DND-41 (cell line): ENCODE results near the gene CLEC4C.

ENCODE experiments used
- ATAC-seq: fragments of 200-7000 bp; cut with Tn5 transposase; 3 replicates; pipeline ENCODE4 v1.9.1; 2021; ENCODE audit warnings: low read depth; ENCODE audit not compliant: insufficient read depth
- DNase-seq: peaks from one replicate; pipeline ENCODE4 v3.0.0-alpha.2; 2020
- H2AFZ ChIP-seq: 2 replicates; pipeline ENCODE4 v1.6.0; 2012; ENCODE audit warnings: low read depth, low read length
- H3K27ac ChIP-seq: 2 replicates; pipeline ENCODE4 v1.5.1; 2012; ENCODE audit warnings: low read length, inconsistent platforms
- H3K27me3 ChIP-seq: fragments of 200-600 bp; sonication (generic); 2 replicates; pipeline ENCODE4 v1.6.0; 2012; ENCODE audit warnings: low read length, mild to moderate bottlenecking, inconsistent platforms; ENCODE audit not compliant: insufficient read depth, poor library complexity
- H3K36me3 ChIP-seq: 2 replicates; pipeline ENCODE4 v1.5.1; 2012; ENCODE audit warnings: low read length, inconsistent platforms; ENCODE audit not compliant: insufficient read depth
- H3K4me1 ChIP-seq: 2 replicates; pipeline ENCODE4 v1.5.1; 2012; ENCODE audit warnings: mild to moderate bottlenecking, low read length; ENCODE audit not compliant: insufficient read depth
- H3K4me2 ChIP-seq: 2 replicates; pipeline ENCODE4 v1.6.0; 2012; ENCODE audit warnings: mild to moderate bottlenecking, moderate library complexity, low read length, inconsistent platforms; ENCODE audit not compliant: insufficient read depth
- H3K4me3 ChIP-seq, 2 experiments: fragments of 200-600 bp in 1 of 2; shearing (Covaris generic) in 1 of 2; 2 replicates each; pipeline ENCODE4 v1.5.1; 2012 to 2016; ENCODE audit warnings: inconsistent platforms in 2 of 2, low read length in 2 of 2, mild to moderate bottlenecking in 2 of 2, low read depth in 1 of 2, moderate library complexity in 1 of 2
- H3K79me2 ChIP-seq: 2 replicates; pipeline ENCODE4 v1.6.0; 2012; ENCODE audit warnings: low read length, inconsistent platforms; ENCODE audit not compliant: insufficient read depth
- H3K9ac ChIP-seq: 2 replicates; pipeline ENCODE4 v1.6.0; 2012; ENCODE audit warnings: low read depth, mild to moderate bottlenecking, inconsistent platforms, low read length, moderate library complexity
- H3K9me3 ChIP-seq: 2 replicates; pipeline ENCODE4 v1.5.1; 2012; ENCODE audit warnings: low read length, moderate library complexity, mild to moderate bottlenecking, inconsistent platforms; ENCODE audit not compliant: insufficient read depth, severe bottlenecking
- H4K20me1 ChIP-seq: 2 replicates; pipeline ENCODE4 v1.6.0; 2012; ENCODE audit warnings: low read length; ENCODE audit not compliant: insufficient read depth
- CTCF ChIP-seq: IDR thresholded peaks from 2 replicates; pipeline ENCODE4 v1.5.1; 2012; ENCODE audit warnings: borderline replicate concordance, low read length, moderate library complexity, mild to moderate bottlenecking; ENCODE audit not compliant: poor library complexity, severe bottlenecking; ENCODE audit errors: extremely low read depth
- EZH2 ChIP-seq: IDR thresholded peaks from 3 replicates; pipeline ENCODE4 v1.6.1; 2012; ENCODE audit warnings: borderline replicate concordance, low read depth, mild to moderate bottlenecking, moderate library complexity, low read length, inconsistent platforms; ENCODE audit not compliant: severe bottlenecking

CLEC4C gene

DNA sequence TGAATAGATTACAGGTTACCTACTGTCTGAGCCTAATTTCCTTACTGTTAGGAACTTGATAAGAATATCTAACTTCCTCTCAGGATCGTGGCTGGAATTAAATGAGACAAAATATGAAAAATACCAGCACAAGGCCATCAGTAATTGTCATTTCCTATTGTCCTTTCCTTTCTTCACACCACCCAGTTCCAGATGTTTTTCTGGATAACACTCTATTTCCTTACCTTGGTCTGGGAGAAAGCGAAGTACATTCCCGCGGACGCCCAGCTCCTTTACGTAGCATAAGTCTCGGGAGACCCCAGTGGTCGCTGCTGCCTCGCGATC is 52.0 kb downstream of the CLEC4C start:
- H3K79me2 ChIP-seq: no peaks in the 10 kb centered on the region
- no peaks in the 10 kb centered on the region for H3K36me3 ChIP-seq
- no peaks in the 10 kb centered on the region for H3K4me1 ChIP-seq
- DNase-seq (no peak), ATAC-seq (no peak)
- H2AFZ ChIP-seq: no peak overlapping the region
- H3K27ac ChIP-seq: no peak overlapping the region
- H3K4me2 ChIP-seq: no peak overlapping the region
- H4K20me1 ChIP-seq: no peaks in the 10 kb centered on the region
- TF ChIP-seq CTCF: no peak
- no peak for TF ChIP-seq EZH2
- no peaks in the 10 kb centered on the region for H3K9me3 ChIP-seq
- H3K9ac ChIP-seq: no peak overlapping the region
- no peak overlapping the region for H3K4me3 ChIP-seq
- H3K27me3 ChIP-seq: no peaks in the 10 kb centered on the region

GRCh38 chr12:7694556-7695236 is 52.5 kb downstream of the CLEC4C start:
- Histone ChIP-seq H3K9me3 (no peaks in the 10 kb centered on the region), H3K4me2 (no peak overlapping the region), H3K27me3 (no peaks in the 10 kb centered on the region), H3K4me1 (no peaks in the 10 kb centered on the region), H2AFZ (no peak overlapping the region), H3K4me3 (no peak overlapping the region), H4K20me1 (no peaks in the 10 kb centered on the region), H3K9ac (no peak overlapping the region), H3K27ac (no peak overlapping the region), H3K36me3 (no peaks in the 10 kb centered on the region), H3K79me2 (no peaks in the 10 kb centered on the region)
- no peak for DNase-seq
- TF ChIP-seq CTCF: no peak
- TF ChIP-seq EZH2: no peak
- ATAC-seq: no peak

DNA sequence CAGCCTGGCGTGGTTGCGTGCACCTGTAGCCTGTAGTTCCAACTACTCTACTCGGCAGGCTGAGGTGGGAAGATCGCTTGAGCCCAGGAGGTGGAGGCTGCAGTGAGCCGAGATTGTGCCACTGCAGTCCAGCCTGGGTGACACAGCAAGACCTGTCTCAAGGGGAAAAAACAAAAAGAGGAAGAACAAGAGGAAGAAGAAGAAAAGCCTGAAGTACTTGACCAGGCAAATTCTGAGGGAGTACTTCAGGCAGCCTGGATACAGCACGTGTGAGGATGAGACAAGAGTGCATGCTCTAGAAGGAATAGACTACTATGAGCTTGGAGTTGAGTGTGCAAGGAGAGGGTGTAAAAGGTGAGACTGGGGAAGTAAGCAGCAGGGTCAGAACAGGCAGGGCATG is 53.4 kb downstream of the CLEC4C start:
- H4K20me1 ChIP-seq: no peaks in the 10 kb centered on the region
- H3K27ac ChIP-seq: no peak overlapping the region
- no peaks in the 10 kb centered on the region for H3K36me3 ChIP-seq
- TF ChIP-seq EZH2 (no peak), CTCF (no peak)
- no peaks in the 10 kb centered on the region for H3K27me3 ChIP-seq
- ATAC-seq: no peak
- H3K79me2 ChIP-seq: no peaks in the 10 kb centered on the region
- no peak for DNase-seq
- no peak overlapping the region for H3K4me3 ChIP-seq
- H3K9ac ChIP-seq: no peak overlapping the region
- no peaks in the 10 kb centered on the region for H3K9me3 ChIP-seq
- H3K4me1 ChIP-seq: no peaks in the 10 kb centered on the region
- H3K4me2 ChIP-seq: no peak overlapping the region
- no peak overlapping the region for H2AFZ ChIP-seq

DNA sequence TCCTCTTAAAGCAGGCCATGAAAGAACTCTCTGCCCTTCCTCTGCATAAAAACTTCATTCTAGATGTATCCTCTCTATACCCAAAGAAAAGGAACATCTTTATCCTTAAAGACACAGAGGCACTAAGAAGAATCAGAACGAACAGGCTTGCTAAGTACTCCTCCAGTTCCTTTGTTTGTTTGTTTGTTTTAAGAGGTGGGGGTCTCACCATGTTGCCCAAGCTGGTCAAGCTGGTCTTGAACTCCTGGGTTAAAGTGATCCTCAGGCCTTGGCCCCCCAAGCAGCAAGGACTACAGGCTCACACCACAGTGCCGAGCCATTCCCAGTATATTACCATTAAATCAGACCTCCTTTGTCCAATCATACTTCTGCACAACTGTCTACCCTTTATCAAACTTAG is 65.6 kb downstream of the CLEC4C start:
- Histone ChIP-seq H3K36me3 (no peaks in the 10 kb centered on the region), H3K4me2 (no peak overlapping the region), H4K20me1 (no peaks in the 10 kb centered on the region), H3K4me1 (no peaks in the 10 kb centered on the region), H3K9me3 (no peaks in the 10 kb centered on the region), H3K9ac (no peak overlapping the region), H3K27me3 (no peaks in the 10 kb centered on the region), H3K79me2 (no peaks in the 10 kb centered on the region), H2AFZ (no peak overlapping the region), H3K27ac (no peak overlapping the region), H3K4me3 (no peak overlapping the region)
- DNase-seq (no peak), ATAC-seq (no peak)
- no peak for TF ChIP-seq EZH2
- TF ChIP-seq CTCF: no peak
